Measurements from ENCODE around the gene MLLT3. TPM values are rescaled to one million over a fixed set of nuclear protein-coding genes. Genes with fewer than 3 reads are reported as not detected.

The MLLT3 gene
- total and polyA plus RNA-seq, 3 donors from 2014 or later = 5.2 to 11.0 (median 7.6) TPM

- H3K27me3 ChIP-seq = no peaks in the 10 kb centered on the region
Measured at GRCh38 chr9:20526500-20527319, 95.6 kb downstream of the MLLT3 start.

GRCh38 chr9:20524776-20525175, 97.5 kb downstream of the MLLT3 start:
- 80 to 95% methylated on average over 2 of the region's 2 CpGs for WGBS, 2 donors
- Histone ChIP-seq H3K27ac (no peak overlapping the region), H3K36me3 (ENCODE audit: low read depth, missing control alignments) (no peaks in the 10 kb centered on the region), H3K4me3 (no peak overlapping the region), H3K9me3 (no peaks in the 10 kb centered on the region), H3K4me1 (no peaks in the 10 kb centered on the region), H3K27me3 (no peaks in the 10 kb centered on the region)
- intact Hi-C loops (cut with DNase I; ENCODE audit: low total_unique reads) = no loop called here
- TF ChIP-seq POLR2A (IDR thresholded peaks at IDR 0.05) = no peak
- no peak for DNase-seq

More at GRCh38 chr9:20526500-20527319, 95.6 kb downstream of the MLLT3 start:
- Histone ChIP-seq H3K36me3 (ENCODE audit: low read depth, missing control alignments) (no peaks in the 10 kb centered on the region), H3K4me3 (no peak overlapping the region), H3K9me3 (no peaks in the 10 kb centered on the region), H3K27ac (no peak overlapping the region), H3K4me1 (no peaks in the 10 kb centered on the region)
- DNase-seq = no peak
- no peak for TF ChIP-seq POLR2A (IDR thresholded peaks at IDR 0.05)
- TF ChIP-seq, protein P1, sequence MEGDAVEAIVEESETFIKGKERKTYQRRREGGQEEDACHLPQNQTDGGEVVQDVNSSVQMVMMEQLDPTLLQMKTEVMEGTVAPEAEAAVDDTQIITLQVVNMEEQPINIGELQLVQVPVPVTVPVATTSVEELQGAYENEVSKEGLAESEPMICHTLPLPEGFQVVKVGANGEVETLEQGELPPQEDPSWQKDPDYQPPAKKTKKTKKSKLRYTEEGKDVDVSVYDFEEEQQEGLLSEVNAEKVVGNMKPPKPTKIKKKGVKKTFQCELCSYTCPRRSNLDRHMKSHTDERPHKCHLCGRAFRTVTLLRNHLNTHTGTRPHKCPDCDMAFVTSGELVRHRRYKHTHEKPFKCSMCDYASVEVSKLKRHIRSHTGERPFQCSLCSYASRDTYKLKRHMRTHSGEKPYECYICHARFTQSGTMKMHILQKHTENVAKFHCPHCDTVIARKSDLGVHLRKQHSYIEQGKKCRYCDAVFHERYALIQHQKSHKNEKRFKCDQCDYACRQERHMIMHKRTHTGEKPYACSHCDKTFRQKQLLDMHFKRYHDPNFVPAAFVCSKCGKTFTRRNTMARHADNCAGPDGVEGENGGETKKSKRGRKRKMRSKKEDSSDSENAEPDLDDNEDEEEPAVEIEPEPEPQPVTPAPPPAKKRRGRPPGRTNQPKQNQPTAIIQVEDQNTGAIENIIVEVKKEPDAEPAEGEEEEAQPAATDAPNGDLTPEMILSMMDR (IDR thresholded peaks at IDR 0.05) = no peak
- intact Hi-C loops (cut with DNase I; ENCODE audit: low total_unique reads) = no loop called here
- 96 to 97% methylated on average over 1 of the region's 1 CpG for WGBS, 2 donors

DNA sequence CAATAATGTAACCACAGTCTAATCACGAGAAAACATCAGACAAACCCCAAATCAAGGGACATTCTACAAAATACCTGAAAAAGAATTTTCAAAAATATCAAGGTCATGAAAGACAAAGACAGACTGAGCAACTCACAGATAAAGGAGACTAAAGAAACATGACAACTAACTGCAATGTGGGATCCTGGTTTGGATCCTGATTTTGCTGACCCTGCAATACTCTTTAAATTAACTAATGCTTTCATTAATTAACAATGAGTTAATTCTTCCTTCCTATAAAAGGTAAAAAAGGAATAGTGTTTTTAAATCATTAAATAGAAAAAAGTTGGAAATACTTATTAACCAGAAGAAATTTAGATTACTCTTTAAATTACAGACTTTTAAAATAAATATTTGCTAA, 103.6 kb downstream of the MLLT3 start:
- Histone ChIP-seq H3K4me3 (no peak overlapping the region), H3K4me1 (no peaks in the 10 kb centered on the region), H3K9me3 (no peaks in the 10 kb centered on the region), H3K27me3 (no peaks in the 10 kb centered on the region), H3K36me3 (ENCODE audit: low read depth, missing control alignments) (no peaks in the 10 kb centered on the region), H3K27ac (no peak overlapping the region)
- intact Hi-C loops (cut with DNase I; ENCODE audit: low total_unique reads) = no loop called here
- DNase-seq = no peak
- TF ChIP-seq, protein P1 (IDR thresholded peaks at IDR 0.05) = no peak
- no peak for TF ChIP-seq POLR2A (IDR thresholded peaks at IDR 0.05)
- 83 to 88% methylated on average over 1 of the region's 1 CpG for whole genome bisulfite sequencing, 2 donors

DNA sequence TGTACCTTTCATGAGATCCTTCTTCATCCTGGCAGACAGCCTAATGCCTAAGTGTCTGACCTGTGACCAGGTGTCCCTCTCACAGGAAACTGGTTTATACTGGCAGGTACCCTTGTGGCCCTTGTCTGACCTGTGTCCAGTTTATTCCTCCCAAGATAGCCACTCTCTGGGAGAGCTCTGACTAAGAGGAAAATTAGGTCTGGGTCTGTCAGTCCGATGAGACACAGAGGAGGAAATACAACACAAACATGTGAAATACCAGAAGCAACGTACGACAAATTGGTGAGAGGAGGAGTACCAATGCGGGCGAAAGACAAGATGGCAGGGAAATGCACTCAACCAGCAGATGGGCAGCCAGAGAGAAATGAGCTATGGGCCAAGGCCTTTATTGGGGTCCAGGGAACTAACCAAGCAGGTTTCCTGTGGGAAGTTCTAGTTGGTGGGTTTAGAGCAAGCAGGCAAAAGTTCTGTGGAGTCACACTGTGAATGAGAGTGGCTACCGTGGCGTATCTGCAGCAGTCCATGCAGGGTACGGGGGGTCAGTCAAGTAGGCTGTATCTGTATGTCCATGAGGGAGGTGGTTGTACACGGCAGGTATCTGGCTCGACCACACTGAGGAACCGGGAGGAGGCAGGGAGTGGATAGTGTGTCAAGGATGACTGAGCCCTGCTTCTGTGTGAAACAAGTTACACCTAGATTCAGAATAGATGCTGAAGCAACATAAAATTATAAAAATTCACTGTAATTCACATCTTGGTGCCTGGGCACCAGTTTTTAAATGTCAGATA, 109.0 kb downstream of the MLLT3 start:
- WGBS, 2 donors = 92 to 95% methylated on average over 11 of the region's 11 CpGs
- H3K4me1 ChIP-seq = no peaks in the 10 kb centered on the region
- no peak for TF ChIP-seq POLR2A (IDR thresholded peaks at IDR 0.05)
- TF ChIP-seq, protein P1 (IDR thresholded peaks at IDR 0.05) = no peak
- DNase-seq = no peak
- intact Hi-C loops (cut with DNase I; ENCODE audit: low total_unique reads) = no loop called here
- no peak overlapping the region for H3K27ac ChIP-seq
- H3K36me3 ChIP-seq (ENCODE audit: low read depth, missing control alignments) = no peaks in the 10 kb centered on the region
- H3K9me3 ChIP-seq = no peaks in the 10 kb centered on the region
- no peaks in the 10 kb centered on the region for H3K27me3 ChIP-seq
- H3K4me3 ChIP-seq = no peak overlapping the region

- 75 to 83% methylated on average over 2 of the region's 2 CpGs for WGBS, 2 donors
- TF ChIP-seq, protein P1 (IDR thresholded peaks at IDR 0.05) = no peak
- no peak for TF ChIP-seq POLR2A (IDR thresholded peaks at IDR 0.05)
- Histone ChIP-seq H3K36me3 (ENCODE audit: low read depth, missing control alignments) (no peaks in the 10 kb centered on the region), H3K4me1 (no peaks in the 10 kb centered on the region), H3K4me3 (no peak overlapping the region), H3K9me3 (no peaks in the 10 kb centered on the region), H3K27ac (no peak overlapping the region), H3K27me3 (no peaks in the 10 kb centered on the region)
- DNase-seq = no peak
- intact Hi-C loops (cut with DNase I; ENCODE audit: low total_unique reads) = no loop called here
Measured at GRCh38 chr9:20512636-20513035, 109.7 kb downstream of the MLLT3 start.

Data from testis (tissue), 3 donors.